ENCODE results near the gene INO80E.

GRCh38 chr16:30041841-30042240, 45.8 kb downstream of the INO80E start:
- no peak for TF ChIP-seq CTCF (IDR thresholded peaks at IDR 0.05)
- TF ChIP-seq POLR2AphosphoS5 (IDR thresholded peaks at IDR 0.05; ENCODE audit: low read depth, low read length), result no peak
- no peak for TF ChIP-seq SIN3A (IDR thresholded peaks at IDR 0.05; ENCODE audit: borderline replicate concordance, insufficient read depth, low read depth, low read length)
- TF ChIP-seq TCF7L2 (IDR thresholded peaks at IDR 0.05; ENCODE audit: low read depth, low read length), result no peak
- TF ChIP-seq REST (IDR thresholded peaks at IDR 0.05; ENCODE audit: insufficient read depth in 1 of 2, low read depth in 2 of 2, low read length in 1 of 2), result no peak
